NT2/D1 (cell line): ENCODE measurements around the gene HELB.

ENCODE experiments used
- YY1 ChIP-seq: IDR thresholded peaks from 2 replicates; pipeline ENCODE4 v1.6.1; 2011; ENCODE audit not compliant: insufficient read length, insufficient read depth
- ZNF274 ChIP-seq: IDR thresholded peaks from 2 replicates; pipeline ENCODE4 v1.6.1; 2011; ENCODE audit warnings: mild to moderate bottlenecking, low read depth, low read length

DNA sequence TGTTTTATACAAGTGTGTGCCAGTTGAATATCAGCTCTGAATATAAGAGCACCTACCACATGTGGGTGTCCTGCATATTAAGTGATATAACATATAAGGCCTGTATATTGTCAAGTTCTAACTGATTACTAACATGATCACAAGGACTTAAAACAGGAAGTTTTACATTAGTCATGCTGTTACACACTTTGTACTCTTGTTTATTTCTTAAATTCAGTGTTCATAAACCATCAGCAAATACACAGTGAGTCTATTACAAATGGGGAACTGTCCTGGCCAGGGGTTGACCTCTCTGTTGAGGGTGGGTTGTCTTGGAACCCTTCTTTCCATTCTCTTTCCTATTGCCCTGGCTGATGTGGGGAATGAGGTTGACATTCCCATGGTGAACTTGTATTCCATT is 19.1 kb downstream of the HELB start:
- TF ChIP-seq YY1 (no peak), ZNF274 (no peak)
